Panc1 (cell line): ENCODE data around the gene MECR. TPM values are rescaled to one million over a fixed set of nuclear protein-coding genes. Genes with fewer than 3 reads are reported as not detected.

Experiments
- ATAC-seq: fragments of 200-7000 bp; cut with Tn5 transposase; 2 replicates; pipeline ENCODE4 v1.9.1; 2020; ENCODE audit warnings: mild to moderate bottlenecking, moderate library complexity
- BruUV-seq: library from RNA; stranded (reverse); fragments of 400-500 nt; replicated peaks from 2 replicates; lab custom pipeline; 2021; lab: Mats Ljungman, UMichigan
- CTCF ChIA-PET: fragments of 300-600 bp; sonication (Branson Sonifier 250); formaldehyde crosslinking; loops from one replicate; lab custom pipeline; 2022; ENCODE audit warnings: antibody characterized with exemption; lab: Charles Lee
- POLR2A ChIA-PET: fragments of 300-600 bp; sonication (Branson Sonifier 250); formaldehyde crosslinking; loops from one replicate; lab custom pipeline; 2022; ENCODE audit warnings: antibody characterized with exemption; lab: Charles Lee
- DNase-seq: peaks from one replicate; pipeline ENCODE4 v3.0.0-alpha.2; 2010; ENCODE audit warnings: low read depth, low spot score
- H3K27ac ChIP-seq: 2 replicates; pipeline ENCODE4 v1.5.1; 2011; ENCODE audit warnings: mild to moderate bottlenecking, low read length, inconsistent platforms
- H3K27me3 ChIP-seq: fragments of 200-500 bp; sonication (Bioruptor generic); 2 replicates; pipeline ENCODE4 v1.6.0; 2014; ENCODE audit warnings: low read length, inconsistent platforms; ENCODE audit not compliant: control insufficient read depth, insufficient read depth
- H3K36me3 ChIP-seq: fragments of 200-500 bp; sonication (Bioruptor generic); 2 replicates; pipeline ENCODE4 v1.5.1; 2014; ENCODE audit warnings: inconsistent platforms, mild to moderate bottlenecking, low read length, moderate library complexity; ENCODE audit not compliant: control insufficient read depth, insufficient read depth
- H3K4me1 ChIP-seq: 2 replicates; pipeline ENCODE4 v1.5.1; 2011; ENCODE audit warnings: inconsistent platforms, mild to moderate bottlenecking, low read length, moderate library complexity; ENCODE audit not compliant: control insufficient read depth, insufficient read depth
- H3K4me3 ChIP-seq, 2 experiments: 2 replicates each; pipeline ENCODE4 v1.5.1; 2011 to 2012; ENCODE audit warnings: low read depth in 2 of 2, low read length in 2 of 2, mild to moderate bottlenecking in 2 of 2, inconsistent platforms in 1 of 2, moderate library complexity in 1 of 2
- H3K9me3 ChIP-seq: fragments of 200-500 bp; sonication (Bioruptor generic); 2 replicates; pipeline ENCODE4 v1.5.1; 2014; ENCODE audit warnings: low read depth, mild to moderate bottlenecking, inconsistent platforms, low read length, moderate library complexity; ENCODE audit not compliant: control insufficient read depth, insufficient read depth
- CTCF ChIP-seq: fragments of 450-650 bp; IDR thresholded peaks from 2 replicates; pipeline ENCODE4 v1.5.1; 2017; ENCODE audit warnings: mild to moderate bottlenecking
- POLR2AphosphoS5 ChIP-seq: IDR thresholded peaks from 2 replicates; pipeline ENCODE4 v1.6.1; 2012; ENCODE audit warnings: mild to moderate bottlenecking, low read depth, low read length, moderate library complexity
- REST ChIP-seq, 2 experiments: IDR thresholded peaks; 2 replicates each; pipeline ENCODE4 v1.6.1; 2011 to 2012; ENCODE audit warnings: low read depth in 2 of 2, control low read depth in 1 of 2, low read length in 1 of 2, mild to moderate bottlenecking in 1 of 2, moderate library complexity in 1 of 2; ENCODE audit not compliant: insufficient read depth in 1 of 2
- SIN3A ChIP-seq: IDR thresholded peaks from 2 replicates; pipeline ENCODE4 v1.6.1; 2012; ENCODE audit warnings: low read depth, mild to moderate bottlenecking, low read length, moderate library complexity, borderline replicate concordance; ENCODE audit not compliant: insufficient read depth
- TCF7L2 ChIP-seq: IDR thresholded peaks from 2 replicates; pipeline ENCODE4 v1.6.1; 2011; ENCODE audit warnings: mild to moderate bottlenecking, low read depth, low read length, inconsistent platforms
- in situ Hi-C: cut with HindIII; loops from 2 replicates; pipeline ENCODE4 v1.10.0; 2016; ENCODE audit warnings: low sequenced_read_pairs, low pct_unique_long_range_greater_than_20kb
- intact Hi-C: fragments of 100-400 bp; cut with micrococcal nuclease; formaldehyde crosslinking; loops from one replicate; pipeline ENCODE4 v1.10.0; 2022; ENCODE audit not compliant: unreplicated experiment
- total RNA-seq: library from RNA; stranded (reverse); gene quantifications from one replicate; pipeline ENCODE4 v1.2.1, GENCODE V29; 2021; ENCODE audit not compliant: unreplicated experiment

The MECR gene
- total RNA-seq, 1 experiment from 2014 or later, result 25.7 TPM

GRCh38 chr1:29256979-29257804, 26.5 kb upstream of the MECR start:
- ChIA-PET CTCF (interaction anchor here (0.6 kb wide), 1 partner anchor 18 kb away, joined by 5 read pairs; no protein-coding TSS in a partner anchor), POLR2A (interaction anchor here (0.6 kb wide), 1 partner anchor 301 kb away, joined by 11 read pairs; no protein-coding TSS in a partner anchor)
- no peaks in the 10 kb centered on the region for H3K9me3 ChIP-seq
- BruUV-seq, result no TSS peak
- intact Hi-C loops (no loop called here), in situ Hi-C loops (no loop called here)
- no peak overlapping the region for H3K4me3 ChIP-seq
- no peaks in the 10 kb centered on the region for H3K36me3 ChIP-seq
- no peaks in the 10 kb centered on the region for H3K27me3 ChIP-seq
- TF ChIP-seq POLR2AphosphoS5, result no peak
- no peak for TF ChIP-seq SIN3A
- no peak for ATAC-seq
- H3K4me1 ChIP-seq, result no peaks in the 10 kb centered on the region
- DNase-seq, result no peak
- no peak overlapping the region for H3K27ac ChIP-seq

- H3K27ac ChIP-seq, result no peak overlapping the region
- no peak for TF ChIP-seq TCF7L2
- no peak for TF ChIP-seq REST (IDR thresholded peaks at IDR 0.05; ENCODE audit: insufficient read depth in 1 of 2, low read depth in 2 of 2, low read length in 1 of 2)
- no peak for TF ChIP-seq CTCF
- no peak for TF ChIP-seq POLR2AphosphoS5
- no peak for TF ChIP-seq SIN3A
- in situ Hi-C loops, result no loop called here
- BruUV-seq, result no TSS peak
- H3K27me3 ChIP-seq, result no peaks in the 10 kb centered on the region
- ChIA-PET POLR2A (no interaction called here), CTCF (interaction anchor here (0.6 kb wide), 1 partner anchor 19 kb away, joined by 5 read pairs; no protein-coding TSS in a partner anchor)
- ATAC-seq (no peak), DNase-seq (no peak)
- no peak overlapping the region for H3K4me3 ChIP-seq
- no peaks in the 10 kb centered on the region for H3K9me3 ChIP-seq
- intact Hi-C loops, result no loop called here
- no peaks in the 10 kb centered on the region for H3K4me1 ChIP-seq
- H3K36me3 ChIP-seq, result no peaks in the 10 kb centered on the region
Observed at GRCh38 chr1:29256394-29256793, 25.7 kb upstream of the MECR start.
